Retinal pigment epithelial cell (primary cell): ENCODE results near the gene PRKN.

Source experiments
- DNase-seq: peaks from one replicate; pipeline ENCODE4 v3.0.0-alpha.2; 2010; ENCODE audit warnings: low read depth
- H3K4me3 ChIP-seq: 2 replicates; pipeline ENCODE4 v1.5.1; 2011; ENCODE audit warnings: mild to moderate bottlenecking, low read length, control low read depth, moderate library complexity
- CTCF ChIP-seq: conservative IDR thresholded peaks from 2 replicates; pipeline ENCODE4 v1.5.1; 2011; ENCODE audit warnings: low read depth, low read length, control low read depth, inconsistent platforms

The PRKN gene

GRCh38 chr6:162261598-162261997 lies 466.0 kb downstream of the PRKN start:
- no peak overlapping the region for H3K4me3 ChIP-seq
- no peak for DNase-seq
- no peak for TF ChIP-seq CTCF

GRCh38 chr6:162260027-162260426 lies 467.5 kb downstream of the PRKN start:
- TF ChIP-seq CTCF = no peak
- no peak for DNase-seq
- no peak overlapping the region for H3K4me3 ChIP-seq

- no peak for TF ChIP-seq CTCF
- no peak overlapping the region for H3K4me3 ChIP-seq
- no peak for DNase-seq
These were observed 468.9 kb downstream of the PRKN start for GRCh38 chr6:162258647-162259046.

GRCh38 chr6:162256361-162256760 lies 471.2 kb downstream of the PRKN start:
- H3K4me3 ChIP-seq = no peak overlapping the region
- no peak for TF ChIP-seq CTCF
- DNase-seq = no peak

GRCh38 chr6:162251257-162251656 lies 476.3 kb downstream of the PRKN start:
- H3K4me3 ChIP-seq = no peak overlapping the region
- DNase-seq = no peak
- peak; percentile 31 for TF ChIP-seq CTCF

- no peak overlapping the region for H3K4me3 ChIP-seq
- TF ChIP-seq CTCF = no peak
- no peak for DNase-seq
These were observed 477.5 kb downstream of the PRKN start for GRCh38 chr6:162249907-162250642.

- no peak for TF ChIP-seq CTCF
- DNase-seq = peak; percentile 18
- no peak overlapping the region for H3K4me3 ChIP-seq
These were observed 481.6 kb downstream of the PRKN start for GRCh38 chr6:162245830-162246420.
